Fibroblast of lung (primary cell): ENCODE data around the gene SUMF1. TPM values are rescaled to one million over a fixed set of nuclear protein-coding genes. Genes with fewer than 3 reads are reported as not detected.

Source experiments
- DNase-seq, 2 donors: peaks; one replicate each; pipeline versions ENCODE4 v3.0.0 to v3.0.0-alpha.2; 2010; ENCODE audit warnings: low read depth in 2 of 2
- H2AFZ ChIP-seq: 2 replicates; pipeline ENCODE4 v1.5.1; 2012; ENCODE audit warnings: low read length, control low read depth, inconsistent platforms
- H3K27ac ChIP-seq: 2 replicates; pipeline ENCODE4 v1.5.1; 2011; ENCODE audit warnings: low read length, control low read depth; ENCODE audit not compliant: insufficient read depth
- H3K27me3 ChIP-seq: 2 replicates; pipeline ENCODE4 v1.5.1; 2011; ENCODE audit warnings: mild to moderate bottlenecking, low read length; ENCODE audit not compliant: control insufficient read depth, insufficient read depth
- H3K36me3 ChIP-seq: 2 replicates; pipeline ENCODE4 v1.5.1; 2011; ENCODE audit warnings: low read length; ENCODE audit not compliant: control insufficient read depth, insufficient read depth
- H3K4me1 ChIP-seq: 2 replicates; pipeline ENCODE4 v1.5.1; 2011; ENCODE audit warnings: low read length; ENCODE audit not compliant: control insufficient read depth, insufficient read depth; ENCODE audit errors: extremely low read depth
- H3K4me2 ChIP-seq: 2 replicates; pipeline ENCODE4 v1.5.1; 2011; ENCODE audit warnings: low read length, control low read depth; ENCODE audit not compliant: insufficient read depth; ENCODE audit errors: extremely low read depth
- H3K4me3 ChIP-seq, 4 experiments: fragments of 200-600 bp in 1 of 4; sonication (generic) in 1 of 4; replicated peaks in 1 of 4; 2 replicates each; pipeline ENCODE4 v1.5.1; 2011 to 2016; ENCODE audit warnings: low read length in 4 of 4, low read depth in 3 of 4, mild to moderate bottlenecking in 3 of 4, control low read depth in 2 of 4, inconsistent platforms in 1 of 4, mixed read lengths in 1 of 4; ENCODE audit not compliant: insufficient read depth in 1 of 4; ENCODE audit errors: control extremely low read depth in 1 of 4
- H3K79me2 ChIP-seq: 2 replicates; pipeline ENCODE4 v1.5.1; 2012; ENCODE audit warnings: mild to moderate bottlenecking, low read length, inconsistent platforms; ENCODE audit not compliant: control insufficient read depth, insufficient read depth
- H3K9ac ChIP-seq: 2 replicates; pipeline ENCODE4 v1.5.1; 2011; ENCODE audit warnings: mild to moderate bottlenecking, low read length, control low read depth; ENCODE audit not compliant: insufficient read depth
- H3K9me3 ChIP-seq: 2 replicates; pipeline ENCODE4 v1.5.1; 2012; ENCODE audit warnings: low read depth, low read length; ENCODE audit not compliant: control insufficient read depth, insufficient read depth
- H4K20me1 ChIP-seq: 2 replicates; pipeline ENCODE4 v1.5.1; 2011; ENCODE audit warnings: low read length; ENCODE audit not compliant: control insufficient read depth, insufficient read depth; ENCODE audit errors: extremely low read depth
- EZH2 ChIP-seq: IDR thresholded peaks from 2 replicates; pipeline ENCODE4 v1.5.1; 2012; ENCODE audit warnings: low read length, control low read depth, mild to moderate bottlenecking; ENCODE audit errors: missing control alignments
- polyA plus RNA-seq, 2 donors: library from polyadenylated mRNA; depleted of rRNA in 1 of 2; stranded (reverse) in 1 of 2; unstranded in 1 of 2; fragments of >200 nt; gene quantifications; 2 replicates each; pipeline ENCODE4 v1.2.1, GENCODE V29; 2011 to 2012; ENCODE audit warnings: missing spikeins in 1 of 2
- total RNA-seq: library from RNA; depleted of rRNA; stranded (reverse); fragments of >200 nt; gene quantifications from 2 replicates; pipeline ENCODE4 v1.2.1, GENCODE V29; 2014
- TF ChIP-seq, protein P1 (sequence below), 2 donors: IDR thresholded peaks in 1 of 2; conservative IDR thresholded peaks in 1 of 2; 1 replicate in 1 of 2; 2 replicates in 1 of 2; pipeline ENCODE4 v1.5.1; 2011 to 2012; ENCODE audit warnings: low read length in 2 of 2, control low read depth in 1 of 2, inconsistent platforms in 1 of 2, low read depth in 1 of 2, mild to moderate bottlenecking in 1 of 2

SUMF1 gene
- total and polyA plus RNA-seq, 2 donors (not counting 1 experiment from before 2014, with no cell fraction given), result 50.0 to 64.6 TPM

DNA sequence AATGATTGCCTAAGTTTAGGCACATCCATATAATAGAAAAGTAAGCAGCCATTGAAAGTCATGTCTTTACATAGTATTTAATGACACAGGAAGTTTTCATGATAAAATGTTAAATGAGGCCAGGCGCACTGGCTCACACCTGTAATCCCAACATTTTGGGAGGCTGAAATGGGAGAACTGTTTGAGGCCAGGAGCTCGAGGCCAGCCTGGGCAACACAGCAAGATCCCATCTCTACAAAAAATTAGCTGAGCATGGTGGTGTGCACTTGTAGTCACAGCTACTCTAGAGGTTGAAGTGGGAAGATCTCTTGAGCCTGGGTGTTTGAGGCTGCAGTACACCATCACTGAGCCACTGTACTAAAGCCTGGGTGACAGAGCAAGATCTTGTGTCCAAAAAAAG, 104.5 kb downstream of the SUMF1 start:
- Histone ChIP-seq H4K20me1 (no peaks in the 10 kb centered on the region), H3K27ac (no peak overlapping the region), H3K9me3 (no peaks in the 10 kb centered on the region), H3K36me3 (no peaks in the 10 kb centered on the region), H3K4me3 (no peak overlapping the region), H3K4me1 (peaks cover 4% of the 10 kb centered on the region), H3K79me2 (no peaks in the 10 kb centered on the region), H3K27me3 (no peaks in the 10 kb centered on the region), H2AFZ (no peak overlapping the region), H3K9ac (no peak overlapping the region), H3K4me2 (no peak overlapping the region)
- DNase-seq, result no peak
- no peak for TF ChIP-seq EZH2
- TF ChIP-seq, protein P1, sequence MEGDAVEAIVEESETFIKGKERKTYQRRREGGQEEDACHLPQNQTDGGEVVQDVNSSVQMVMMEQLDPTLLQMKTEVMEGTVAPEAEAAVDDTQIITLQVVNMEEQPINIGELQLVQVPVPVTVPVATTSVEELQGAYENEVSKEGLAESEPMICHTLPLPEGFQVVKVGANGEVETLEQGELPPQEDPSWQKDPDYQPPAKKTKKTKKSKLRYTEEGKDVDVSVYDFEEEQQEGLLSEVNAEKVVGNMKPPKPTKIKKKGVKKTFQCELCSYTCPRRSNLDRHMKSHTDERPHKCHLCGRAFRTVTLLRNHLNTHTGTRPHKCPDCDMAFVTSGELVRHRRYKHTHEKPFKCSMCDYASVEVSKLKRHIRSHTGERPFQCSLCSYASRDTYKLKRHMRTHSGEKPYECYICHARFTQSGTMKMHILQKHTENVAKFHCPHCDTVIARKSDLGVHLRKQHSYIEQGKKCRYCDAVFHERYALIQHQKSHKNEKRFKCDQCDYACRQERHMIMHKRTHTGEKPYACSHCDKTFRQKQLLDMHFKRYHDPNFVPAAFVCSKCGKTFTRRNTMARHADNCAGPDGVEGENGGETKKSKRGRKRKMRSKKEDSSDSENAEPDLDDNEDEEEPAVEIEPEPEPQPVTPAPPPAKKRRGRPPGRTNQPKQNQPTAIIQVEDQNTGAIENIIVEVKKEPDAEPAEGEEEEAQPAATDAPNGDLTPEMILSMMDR (conservative IDR thresholded peaks at IDR 0.05 in 1 of 2, IDR thresholded peaks at IDR 0.05 in 1 of 2; ENCODE audit: low read depth in 1 of 2, low read length in 2 of 2), result no peak

DNA sequence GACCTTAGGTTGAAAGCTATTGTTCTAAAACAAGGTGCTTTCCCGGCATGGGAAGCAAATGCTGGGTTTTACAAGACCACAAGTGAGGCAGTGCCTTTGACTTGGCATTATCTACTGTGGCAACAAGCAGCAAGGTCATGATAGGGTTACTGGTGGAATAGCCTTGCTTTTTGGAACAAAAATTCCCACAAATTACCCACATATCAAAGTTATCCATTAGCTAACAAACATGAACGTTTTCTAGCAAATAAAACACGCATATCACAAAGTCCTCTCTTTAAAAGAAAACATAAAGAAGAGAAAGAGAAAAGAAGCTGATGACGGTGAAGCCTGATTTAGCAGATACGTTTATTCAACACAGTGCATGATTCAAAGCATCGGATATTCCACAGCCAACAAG, 106.3 kb downstream of the SUMF1 start:
- H4K20me1 ChIP-seq, result no peaks in the 10 kb centered on the region
- no peaks in the 10 kb centered on the region for H3K27me3 ChIP-seq
- TF ChIP-seq, protein P1 (conservative IDR thresholded peaks at IDR 0.05 in 1 of 2, IDR thresholded peaks at IDR 0.05 in 1 of 2; ENCODE audit: low read depth in 1 of 2, low read length in 2 of 2), result no peak
- TF ChIP-seq EZH2, result no peak
- H3K9ac ChIP-seq, result no peak overlapping the region
- H3K9me3 ChIP-seq, result no peaks in the 10 kb centered on the region
- H3K36me3 ChIP-seq, result no peaks in the 10 kb centered on the region
- H3K79me2 ChIP-seq, result no peaks in the 10 kb centered on the region
- no peak overlapping the region for H3K4me3 ChIP-seq
- no peak overlapping the region for H3K27ac ChIP-seq
- peaks cover 4% of the 10 kb centered on the region for H3K4me1 ChIP-seq
- H2AFZ ChIP-seq, result no peak overlapping the region
- H3K4me2 ChIP-seq, result no peak overlapping the region
- DNase-seq, result no peak

DNA sequence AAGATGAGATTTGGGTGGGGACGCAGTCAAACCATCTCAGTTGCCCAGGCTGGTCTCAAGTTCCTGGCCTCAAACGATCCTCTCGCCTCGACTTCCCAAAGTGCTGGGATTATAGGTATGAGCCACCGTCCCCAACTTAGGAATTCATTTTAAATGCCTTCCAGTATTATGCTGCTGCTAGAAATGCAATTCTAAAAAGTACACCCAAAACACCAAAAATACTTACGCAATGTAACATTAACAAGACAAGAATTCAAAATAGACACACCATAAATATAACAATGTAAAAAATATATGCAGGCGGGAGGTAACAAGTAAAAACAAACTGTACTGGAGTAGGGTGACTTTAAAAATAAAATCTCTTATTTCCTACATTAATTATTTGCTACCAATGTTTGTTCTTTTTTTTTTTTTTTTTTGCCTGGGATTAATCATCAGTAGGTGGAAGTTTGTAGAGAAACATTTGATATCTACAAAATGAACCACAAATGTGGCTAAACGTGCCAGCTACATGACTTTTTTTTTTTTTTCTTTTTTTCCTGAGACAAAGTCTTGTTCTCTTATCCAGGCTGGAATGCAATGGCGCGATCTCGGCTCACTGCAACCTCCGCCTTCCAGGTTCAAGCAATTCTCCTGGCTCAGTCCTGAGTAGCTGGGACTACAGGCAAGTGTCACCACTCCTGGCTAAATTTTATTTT, 107.1 kb downstream of the SUMF1 start:
- H3K4me1 ChIP-seq, result peaks cover 4% of the 10 kb centered on the region

More for the DNA sequence above, 107.1 kb downstream of the SUMF1 start:
- H3K9ac ChIP-seq, result no peak overlapping the region
- no peaks in the 10 kb centered on the region for H3K36me3 ChIP-seq
- H3K4me3 ChIP-seq, result no peak overlapping the region
- DNase-seq, result peak in 1 of 2 donors; percentile 22
- no peak overlapping the region for H3K4me2 ChIP-seq
- H3K9me3 ChIP-seq, result no peaks in the 10 kb centered on the region
- H2AFZ ChIP-seq, result no peak overlapping the region
- no peaks in the 10 kb centered on the region for H3K79me2 ChIP-seq
- TF ChIP-seq, protein P1 (conservative IDR thresholded peaks at IDR 0.05 in 1 of 2, IDR thresholded peaks at IDR 0.05 in 1 of 2; ENCODE audit: low read depth in 1 of 2, low read length in 2 of 2), result no peak
- no peak for TF ChIP-seq EZH2
- no peak overlapping the region for H3K27ac ChIP-seq
- no peaks in the 10 kb centered on the region for H3K27me3 ChIP-seq
- H4K20me1 ChIP-seq, result no peaks in the 10 kb centered on the region
